ENCODE results near the gene CFLAR. TPM values are rescaled to one million over a fixed set of nuclear protein-coding genes. Genes with fewer than 3 reads are reported as not detected.

The CFLAR gene
- total RNA-seq, 1 experiment from 2014 or later = 75.4 TPM

GRCh38 chr2:201093573-201093972 lies 22.4 kb upstream of the CFLAR start:
- intact Hi-C loops (cut with micrococcal nuclease; ENCODE audit: unreplicated experiment) = no loop called here
- BruUV-seq (replicated peaks) = no TSS peak
- POLR2A ChIA-PET (ENCODE audit: unreplicated experiment) = no interaction called here

GRCh38 chr2:201100497-201100896 lies 15.5 kb upstream of the CFLAR start:
- POLR2A ChIA-PET (ENCODE audit: unreplicated experiment) = no interaction called here
- H3K9me2 ChIP-seq (ENCODE audit: insufficient read depth) = no peaks in the 10 kb centered on the region
- H3K4me2 ChIP-seq = no peak overlapping the region
- H2AFZ ChIP-seq = no peak overlapping the region
- H3K79me2 ChIP-seq (ENCODE audit: low read depth) = no peaks in the 10 kb centered on the region
- H3K27me3 ChIP-seq (ENCODE audit: insufficient read depth, low read depth) = no peaks in the 10 kb centered on the region
- no TSS peak for BruUV-seq (replicated peaks)
- H4K20me1 ChIP-seq (ENCODE audit: insufficient read depth) = no peaks in the 10 kb centered on the region
- H3K4me1 ChIP-seq (replicated peaks; ENCODE audit: insufficient read depth) = no peaks in the 10 kb centered on the region
- H3K36me3 ChIP-seq (ENCODE audit: low read depth) = no peaks in the 10 kb centered on the region
- H3K4me3 ChIP-seq = no peak overlapping the region
- H3K27ac ChIP-seq = no peak overlapping the region
- H3K9me3 ChIP-seq (ENCODE audit: insufficient read depth, low read depth) = no peaks in the 10 kb centered on the region
- intact Hi-C loops (cut with micrococcal nuclease; ENCODE audit: unreplicated experiment) = no loop called here
- no peak for DNase-seq
- CTCF ChIA-PET = no interaction called here
- no peaks in the 10 kb centered on the region for H3F3A ChIP-seq (ENCODE audit: insufficient read depth, low read depth)
- TF ChIP-seq EZH2 (IDR thresholded peaks at IDR 0.05; ENCODE audit: low read depth) (no peak), CTCF (conservative IDR thresholded peaks at IDR 0.05) (no peak)

More at GRCh38 chr2:201093573-201093972, 22.4 kb upstream of the CFLAR start:
- Histone ChIP-seq H4K20me1 (ENCODE audit: insufficient read depth) (no peaks in the 10 kb centered on the region), H3K27me3 (ENCODE audit: insufficient read depth, low read depth) (no peaks in the 10 kb centered on the region), H3K9me3 (ENCODE audit: insufficient read depth, low read depth) (no peaks in the 10 kb centered on the region), H2AFZ (no peak overlapping the region), H3K36me3 (ENCODE audit: low read depth) (no peaks in the 10 kb centered on the region), H3K4me2 (no peak overlapping the region), H3K4me3 (no peak overlapping the region), H3K27ac (no peak overlapping the region), H3K4me1 (replicated peaks; ENCODE audit: insufficient read depth) (no peaks in the 10 kb centered on the region), H3F3A (ENCODE audit: insufficient read depth, low read depth) (no peaks in the 10 kb centered on the region), H3K9me2 (ENCODE audit: insufficient read depth) (no peaks in the 10 kb centered on the region), H3K79me2 (ENCODE audit: low read depth) (no peaks in the 10 kb centered on the region)
- no peak for TF ChIP-seq EZH2 (IDR thresholded peaks at IDR 0.05; ENCODE audit: low read depth)
- CTCF ChIA-PET = no interaction called here
- DNase-seq = no peak

- H3K4me1 ChIP-seq (replicated peaks; ENCODE audit: insufficient read depth) = no peaks in the 10 kb centered on the region
- BruUV-seq (replicated peaks) = no TSS peak
- no peak overlapping the region for H2AFZ ChIP-seq
- H3F3A ChIP-seq (ENCODE audit: insufficient read depth, low read depth) = no peaks in the 10 kb centered on the region
- H3K79me2 ChIP-seq (ENCODE audit: low read depth) = no peaks in the 10 kb centered on the region
- no peak overlapping the region for H3K4me2 ChIP-seq
- intact Hi-C loops (cut with micrococcal nuclease; ENCODE audit: unreplicated experiment) = no loop called here
- H3K36me3 ChIP-seq (ENCODE audit: low read depth) = no peaks in the 10 kb centered on the region
- CTCF ChIA-PET = no interaction called here
- TF ChIP-seq EZH2 (IDR thresholded peaks at IDR 0.05; ENCODE audit: low read depth) = no peak
- TF ChIP-seq CTCF (conservative IDR thresholded peaks at IDR 0.05) = no peak
- H3K9me2 ChIP-seq (ENCODE audit: insufficient read depth) = no peaks in the 10 kb centered on the region
- POLR2A ChIA-PET (ENCODE audit: unreplicated experiment) = no interaction called here
- no peaks in the 10 kb centered on the region for H4K20me1 ChIP-seq (ENCODE audit: insufficient read depth)
- DNase-seq = no peak
- H3K27me3 ChIP-seq (ENCODE audit: insufficient read depth, low read depth) = no peaks in the 10 kb centered on the region
- H3K4me3 ChIP-seq = no peak overlapping the region
- H3K9me3 ChIP-seq (ENCODE audit: insufficient read depth, low read depth) = no peaks in the 10 kb centered on the region
- no peak overlapping the region for H3K27ac ChIP-seq
These were observed 10.2 kb upstream of the CFLAR start for GRCh38 chr2:201105759-201106158.

- no peaks in the 10 kb centered on the region for H3K9me2 ChIP-seq (ENCODE audit: insufficient read depth)
- no peak overlapping the region for H3K4me2 ChIP-seq
- BruUV-seq (replicated peaks) = no TSS peak
- no peaks in the 10 kb centered on the region for H4K20me1 ChIP-seq (ENCODE audit: insufficient read depth)
- POLR2A ChIA-PET (ENCODE audit: unreplicated experiment) = no interaction called here
- no peaks in the 10 kb centered on the region for H3K79me2 ChIP-seq (ENCODE audit: low read depth)
- no peaks in the 10 kb centered on the region for H3K4me1 ChIP-seq (replicated peaks; ENCODE audit: insufficient read depth)
- no peaks in the 10 kb centered on the region for H3K9me3 ChIP-seq (ENCODE audit: insufficient read depth, low read depth)
- TF ChIP-seq CTCF (conservative IDR thresholded peaks at IDR 0.05) (no peak), EZH2 (IDR thresholded peaks at IDR 0.05; ENCODE audit: low read depth) (no peak)
- no peak for DNase-seq
- H2AFZ ChIP-seq = no peak overlapping the region
- no peak overlapping the region for H3K4me3 ChIP-seq
- no peaks in the 10 kb centered on the region for H3K27me3 ChIP-seq (ENCODE audit: insufficient read depth, low read depth)
- no peaks in the 10 kb centered on the region for H3F3A ChIP-seq (ENCODE audit: insufficient read depth, low read depth)
- H3K27ac ChIP-seq = no peak overlapping the region
- intact Hi-C loops (cut with micrococcal nuclease; ENCODE audit: unreplicated experiment) = no loop called here
- no peaks in the 10 kb centered on the region for H3K36me3 ChIP-seq (ENCODE audit: low read depth)
- CTCF ChIA-PET = no interaction called here
These were observed 8.3 kb upstream of the CFLAR start for GRCh38 chr2:201107624-201108023.

All from PC-9 (cell line).